RPMI7951 (cell line): Measurements from ENCODE around the gene ZFAND2A. TPM values are rescaled to one million over a fixed set of nuclear protein-coding genes. Genes with fewer than 3 reads are reported as not detected.
"Not testable (repeated sequence)": the region's sequence is repeated elsewhere in the genome, so short reads cannot be mapped to it uniquely, and the experiment has no call there.

Experiments used
- DNase-seq: peaks from one replicate; pipeline ENCODE4 v3.0.0-alpha.2; 2012; ENCODE audit warnings: low read depth
- total RNA-seq: library from RNA; depleted of rRNA; stranded (reverse); fragments of >200 nt; shearing (Covaris generic); gene quantifications from 2 replicates; pipeline ENCODE4 v1.2.3, GENCODE V29; 2014; rRNA removed

ZFAND2A gene, protein sequence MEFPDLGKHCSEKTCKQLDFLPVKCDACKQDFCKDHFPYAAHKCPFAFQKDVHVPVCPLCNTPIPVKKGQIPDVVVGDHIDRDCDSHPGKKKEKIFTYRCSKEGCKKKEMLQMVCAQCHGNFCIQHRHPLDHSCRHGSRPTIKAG
- 33.0 and 34.9 TPM in 2 replicates for total RNA-seq

DNA sequence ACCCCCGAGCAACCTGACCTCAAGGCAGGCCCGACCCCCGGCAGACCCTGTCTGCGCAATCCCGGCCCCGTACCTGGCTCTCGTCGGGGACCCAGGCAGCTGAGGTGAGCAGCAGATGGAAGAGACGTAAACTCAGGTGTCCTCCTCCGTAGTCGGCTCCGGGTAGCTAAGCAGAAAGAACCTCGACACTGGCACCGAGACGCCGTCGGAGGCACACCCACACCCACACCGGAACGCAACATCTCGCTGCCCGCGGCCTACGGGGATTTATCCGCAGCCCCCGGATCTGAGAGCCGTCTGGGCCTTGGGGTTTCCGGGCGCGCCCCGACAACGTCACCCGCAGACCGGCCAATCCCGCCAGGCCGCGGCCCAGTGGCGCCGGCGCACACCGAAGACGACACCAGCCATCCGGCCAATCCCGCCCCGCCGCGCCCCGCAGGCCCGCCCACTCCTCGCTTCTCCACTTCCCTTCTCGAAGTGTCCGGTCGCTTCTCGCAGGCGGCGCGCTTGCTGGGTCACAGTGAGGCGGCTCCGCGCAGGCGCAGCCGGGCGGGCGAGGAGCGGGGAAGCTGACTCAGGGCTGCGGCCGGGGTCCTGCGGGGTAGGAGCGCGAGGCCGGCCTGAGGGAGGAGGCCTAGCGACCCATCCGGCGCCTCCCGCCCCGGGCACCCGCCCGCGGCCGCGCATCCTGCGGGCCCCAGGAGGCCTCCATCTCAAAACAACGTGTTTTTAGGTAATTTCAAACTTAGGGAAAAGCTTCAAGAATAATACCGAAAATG, at the start of gene ZFAND2A:
TSS of gene ZFAND2A (minus strand) at position 306 of the 779 bp plus-strand sequence. CDS start 1,984 bp downstream, outside the sequence.
- DNase-seq: peak; percentile 98

DNA sequence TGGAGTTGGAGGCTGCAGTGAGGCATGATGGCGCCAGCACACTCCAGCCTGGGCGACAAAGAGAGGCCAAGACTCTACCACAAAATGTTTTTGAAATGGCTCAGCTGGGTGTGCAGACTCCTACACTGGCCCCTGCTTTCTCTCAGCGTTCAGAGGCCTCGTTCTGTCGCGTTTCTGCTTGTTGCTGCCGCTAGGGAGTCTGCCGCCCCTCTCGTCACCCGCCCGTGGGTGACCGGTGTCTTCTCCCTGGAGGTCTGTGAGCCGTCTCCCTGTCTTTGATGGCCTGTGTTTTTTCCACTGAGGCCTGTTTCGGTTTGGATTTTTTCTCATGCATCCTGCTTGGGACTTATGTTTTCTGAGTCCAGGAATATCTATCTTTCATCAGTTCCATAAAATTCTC, 49.1 kb upstream of the ZFAND2A start:
- DNase-seq: no peak

DNA sequence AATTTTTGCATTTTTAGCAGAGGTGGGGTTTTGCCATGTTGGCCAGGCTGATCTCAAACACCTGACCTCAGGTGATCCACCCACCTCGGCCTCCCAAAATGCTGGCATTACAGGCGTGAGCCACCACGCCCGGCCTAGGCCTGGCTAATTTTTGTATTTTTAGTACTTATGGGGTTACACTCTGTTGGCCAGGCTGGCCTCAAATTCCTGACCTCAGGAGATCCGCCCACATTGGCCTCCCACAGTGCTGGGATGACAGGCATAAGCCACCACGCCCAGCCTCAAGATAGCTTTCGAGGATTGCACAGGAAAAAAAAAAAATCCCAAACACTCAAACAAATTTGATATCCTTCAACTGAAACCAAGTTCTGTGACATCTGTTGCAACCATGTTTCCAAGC, 45.7 kb upstream of the ZFAND2A start:
- DNase-seq: not testable (repeated sequence)

DNA sequence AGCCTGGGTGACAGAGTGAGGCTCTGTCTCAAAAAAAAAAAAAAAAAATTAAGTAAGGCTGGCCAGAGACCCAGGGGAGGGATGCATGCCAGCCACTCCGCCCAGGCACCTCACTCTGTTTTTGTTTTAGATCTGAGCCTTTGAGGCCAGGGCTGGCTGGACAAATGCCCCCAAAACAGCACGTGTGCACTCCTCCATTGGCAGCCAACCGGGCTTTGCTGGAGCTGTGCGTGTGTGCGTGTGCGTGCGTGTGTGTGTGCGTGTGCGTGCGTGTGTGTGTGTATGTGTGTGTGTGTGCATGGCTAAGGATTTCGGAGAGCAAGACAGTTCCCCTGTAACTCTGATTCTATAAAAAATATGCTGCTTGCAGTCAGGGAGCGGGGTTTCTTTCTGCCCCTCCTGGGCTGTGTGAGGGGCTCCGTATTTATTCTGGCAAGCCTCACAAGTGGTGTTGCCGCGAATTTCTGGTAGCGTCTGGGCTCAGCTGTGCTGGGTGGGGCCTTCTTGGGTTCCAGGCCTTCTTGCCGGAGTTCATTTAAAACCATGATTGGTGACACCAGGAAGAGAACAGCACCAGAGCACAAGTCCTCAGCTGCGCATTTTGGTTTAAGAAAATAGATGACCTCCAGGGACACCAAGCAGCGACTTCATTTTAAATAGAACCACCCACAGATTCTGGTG, 44.6 kb upstream of the ZFAND2A start:
- no peak for DNase-seq

DNA sequence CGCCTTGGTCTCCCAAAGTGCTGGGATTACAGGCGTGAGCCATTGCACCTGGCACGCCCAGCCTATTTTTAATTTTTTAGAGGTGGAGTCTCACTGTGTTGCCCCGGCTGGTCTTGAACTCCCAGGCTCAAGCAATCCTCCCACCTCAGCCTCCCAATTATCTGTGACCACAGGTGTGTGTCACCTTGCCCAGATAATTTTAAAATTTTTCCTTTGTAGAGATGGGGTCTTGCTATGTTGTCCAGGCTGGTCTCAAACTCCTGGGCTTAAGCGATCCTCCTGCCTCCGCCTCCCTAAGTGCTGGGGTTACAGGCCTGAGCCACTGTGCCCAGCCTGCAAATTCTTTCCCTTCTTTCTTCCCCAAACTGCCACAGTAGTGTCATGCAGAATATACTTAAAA, 42.9 kb upstream of the ZFAND2A start:
- not testable (repeated sequence) for DNase-seq

DNA sequence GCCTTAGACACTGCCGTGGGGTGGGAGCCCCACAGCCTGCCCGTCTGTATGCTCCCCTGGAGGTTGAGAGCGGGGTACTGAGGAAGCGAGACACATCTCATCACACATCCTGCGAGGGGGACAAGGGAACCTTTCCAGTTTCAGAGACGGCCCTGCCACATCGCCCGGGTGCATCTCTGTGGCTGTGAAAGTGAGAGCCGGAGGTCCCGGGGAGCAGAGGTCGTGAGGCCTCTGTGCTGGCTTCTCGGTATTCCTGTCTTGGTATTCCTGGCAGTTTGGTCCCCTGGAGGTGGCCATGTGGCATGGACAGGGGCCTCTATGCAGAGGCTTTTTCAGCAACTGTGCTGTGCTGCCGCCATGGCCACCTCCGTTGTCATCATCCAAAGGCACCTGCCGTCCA, 41.9 kb upstream of the ZFAND2A start:
- no peak for DNase-seq

DNA sequence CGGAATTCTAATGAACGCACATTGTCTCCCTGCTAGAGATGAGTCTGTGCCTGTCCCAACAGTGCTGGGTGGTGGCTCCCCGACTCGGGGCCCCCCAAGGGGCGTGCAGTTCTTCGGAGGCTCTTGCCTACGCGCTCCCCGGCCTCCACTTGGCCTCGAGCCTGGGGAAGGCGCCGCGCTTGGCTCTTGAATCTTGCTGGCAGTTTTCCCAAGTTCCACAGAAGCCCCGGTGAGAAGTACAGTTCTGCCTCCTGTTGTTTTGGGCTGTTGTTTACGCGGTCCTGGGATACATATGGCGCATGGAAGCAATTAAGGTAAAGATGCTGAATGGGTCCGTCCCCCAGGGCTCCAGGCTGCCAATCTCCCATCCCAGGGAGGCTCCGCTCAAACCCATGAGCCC, 40.0 kb upstream of the ZFAND2A start:
- no peak for DNase-seq

DNA sequence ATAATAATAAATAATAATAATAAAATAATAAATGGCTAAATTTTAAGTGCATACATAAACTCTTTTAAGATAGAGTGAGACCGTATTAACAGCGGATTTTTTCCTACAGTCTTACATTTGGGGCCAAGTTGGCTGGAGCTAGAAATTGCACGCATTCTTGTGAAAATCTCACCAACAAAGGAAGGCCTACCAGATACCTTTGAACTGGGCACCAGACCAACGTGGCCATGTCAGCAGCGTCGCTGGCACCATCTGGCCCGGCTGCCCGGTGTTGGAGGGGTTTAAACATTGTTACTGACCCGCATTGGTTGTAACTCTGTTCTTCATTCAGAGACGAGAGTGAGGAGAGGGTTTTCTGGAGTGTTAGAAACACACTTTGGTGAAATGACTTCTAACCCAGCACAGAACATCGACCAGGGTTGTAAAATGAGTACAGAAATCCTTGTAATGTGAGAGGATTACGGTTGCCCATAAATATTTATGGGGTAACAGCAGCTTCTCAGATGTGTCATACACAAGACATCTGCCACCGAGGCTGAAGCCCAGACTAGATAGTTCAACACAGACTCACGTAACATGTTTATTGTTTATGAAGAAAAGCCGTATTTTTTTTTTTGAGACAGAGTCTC, 38.1 kb upstream of the ZFAND2A start:
- DNase-seq: peak; percentile 59

DNA sequence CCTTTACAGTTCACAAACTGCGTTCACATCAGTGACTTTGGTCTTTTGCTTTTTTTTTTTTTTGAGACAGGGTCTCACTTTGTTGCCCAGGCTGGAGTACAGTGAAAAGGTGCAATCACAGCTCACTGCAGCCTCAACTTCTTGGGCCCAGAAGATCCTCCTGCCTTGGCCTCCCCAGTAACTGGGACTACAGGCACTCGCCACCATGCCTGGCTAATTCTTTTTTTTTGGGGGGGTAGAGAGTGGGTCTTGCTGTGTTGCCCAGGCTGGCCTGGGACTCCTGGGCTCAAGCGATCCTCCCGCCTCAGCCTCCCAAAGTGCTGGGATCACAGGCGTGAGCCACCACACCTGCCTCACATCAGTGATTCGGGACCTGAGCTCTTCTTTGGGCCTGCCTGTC, 37.0 kb upstream of the ZFAND2A start:
- no peak for DNase-seq

DNA sequence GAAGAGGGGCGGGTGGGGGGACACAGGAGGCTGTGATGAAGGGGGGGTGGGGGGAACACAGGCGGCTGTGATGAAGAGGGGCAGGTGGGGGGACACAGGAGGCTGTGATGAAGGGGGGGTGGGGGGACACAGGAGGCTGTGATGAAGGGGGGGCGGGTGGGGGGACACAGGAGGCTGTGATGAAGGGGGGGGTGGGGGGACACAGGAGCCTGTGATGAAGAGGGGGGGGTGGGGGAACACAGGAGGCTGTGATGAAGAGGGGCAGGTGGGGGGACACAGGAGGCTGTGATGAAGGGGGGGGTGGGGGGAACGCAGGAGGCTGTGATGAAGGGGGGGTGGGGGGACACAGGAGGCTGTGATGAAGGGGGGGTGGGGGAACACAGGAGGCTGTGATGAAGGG, 36.4 kb upstream of the ZFAND2A start:
- not testable (repeated sequence) for DNase-seq

DNA sequence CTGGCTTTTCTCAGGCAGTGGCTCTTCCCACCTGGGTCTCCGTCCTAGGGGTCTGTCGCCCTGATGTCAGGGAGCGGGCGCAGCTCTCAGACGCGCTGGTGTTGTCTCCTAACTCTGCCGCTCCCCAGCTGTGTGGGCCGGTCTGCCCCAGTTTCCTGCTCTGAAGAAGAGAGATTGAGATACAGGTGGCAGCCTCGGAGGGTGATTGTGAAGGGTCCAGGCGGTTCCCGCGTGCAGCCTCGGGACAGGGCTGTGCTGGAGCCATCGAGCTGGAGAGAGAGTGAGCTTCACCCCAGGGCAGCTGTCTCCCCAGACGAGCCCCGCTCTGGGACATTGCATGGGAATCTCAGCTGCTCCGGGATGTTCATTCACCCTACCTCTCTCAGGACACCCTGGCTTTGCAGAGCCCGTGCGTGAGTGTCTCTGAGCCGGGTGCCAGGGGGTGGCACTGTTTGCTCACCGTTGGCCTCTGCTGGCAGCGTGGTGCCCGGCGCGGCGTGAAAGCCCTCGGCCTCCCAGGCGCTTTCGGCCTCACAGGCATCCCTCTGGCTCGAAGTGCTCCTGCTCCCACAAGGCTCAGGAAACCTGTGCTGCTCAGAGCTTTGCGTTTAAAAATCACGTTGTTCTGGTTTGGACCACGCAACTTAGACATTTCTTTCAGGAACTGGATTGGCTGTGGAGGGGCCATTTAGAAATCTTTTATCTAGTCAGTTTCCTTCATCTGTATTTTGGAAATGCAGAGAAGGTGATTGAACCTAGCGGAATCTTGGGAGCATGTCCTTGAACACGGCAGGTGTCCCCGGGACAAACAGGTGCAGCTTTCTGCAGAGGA, 33.8 kb upstream of the ZFAND2A start:
- peak; percentile 61 for DNase-seq

DNA sequence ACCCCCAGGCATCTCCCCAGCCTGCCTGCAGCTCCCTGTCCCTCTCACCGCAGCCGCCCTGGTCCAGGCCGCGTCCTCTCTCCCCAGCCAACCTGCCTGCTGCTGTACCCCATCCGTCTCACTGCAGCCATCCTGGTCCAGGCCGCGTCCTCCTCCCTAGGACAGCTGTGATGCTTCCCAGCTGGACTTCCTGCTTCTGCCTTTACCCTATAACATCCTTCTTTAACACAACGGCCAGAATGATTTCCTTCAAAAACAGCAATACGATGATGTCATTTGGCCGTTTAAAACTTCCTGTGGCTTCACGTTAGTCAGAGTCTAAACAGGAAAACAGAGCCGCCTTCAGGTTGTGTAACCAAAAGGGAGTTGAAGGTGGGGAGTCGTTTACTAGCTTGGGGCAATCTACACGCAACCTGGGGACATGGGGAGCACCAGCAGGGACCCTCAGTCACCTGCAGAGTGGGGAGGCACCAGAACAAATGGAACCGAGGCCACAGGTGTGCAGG, 32.2 kb upstream of the ZFAND2A start:
- peak; percentile 73 for DNase-seq

DNA sequence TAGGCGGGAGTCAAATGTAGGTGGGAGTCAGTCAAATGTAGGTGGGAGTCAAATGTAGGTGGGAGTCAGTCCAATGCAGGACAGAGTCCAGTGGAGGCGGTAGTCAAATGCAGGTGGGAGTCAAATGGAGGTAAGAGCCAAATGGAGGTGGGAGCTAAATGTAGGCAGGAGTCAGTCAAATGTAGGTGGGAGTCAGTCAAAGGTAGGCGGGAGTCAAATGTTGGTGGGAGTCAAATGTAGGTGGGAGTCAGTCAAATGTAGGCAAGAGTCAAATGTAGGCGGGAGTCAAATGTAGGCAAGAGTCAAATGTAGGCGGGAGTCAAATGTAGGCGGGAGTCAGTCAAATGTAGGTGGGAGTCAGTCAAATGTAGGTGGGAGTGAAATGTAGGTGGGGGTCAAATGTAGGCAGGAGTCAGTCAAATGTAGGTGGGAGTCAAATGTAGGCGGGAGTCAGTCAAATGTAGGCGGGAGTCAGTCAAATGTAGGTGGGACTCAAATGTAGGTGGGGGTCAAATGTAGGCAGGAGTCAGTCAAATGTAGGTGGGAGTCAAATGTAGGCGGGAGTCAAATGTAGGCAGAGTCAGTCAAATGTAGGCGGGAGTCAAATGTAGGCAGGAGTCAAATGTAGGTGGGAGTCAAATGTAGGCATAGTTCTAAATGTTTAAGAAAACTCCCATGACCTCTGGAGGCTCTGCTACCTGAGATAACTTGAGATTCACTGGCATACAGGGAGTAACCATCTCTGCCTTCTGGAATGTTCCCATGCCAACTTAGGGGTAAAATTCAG, 30.2 kb upstream of the ZFAND2A start:
- DNase-seq: no peak

DNA sequence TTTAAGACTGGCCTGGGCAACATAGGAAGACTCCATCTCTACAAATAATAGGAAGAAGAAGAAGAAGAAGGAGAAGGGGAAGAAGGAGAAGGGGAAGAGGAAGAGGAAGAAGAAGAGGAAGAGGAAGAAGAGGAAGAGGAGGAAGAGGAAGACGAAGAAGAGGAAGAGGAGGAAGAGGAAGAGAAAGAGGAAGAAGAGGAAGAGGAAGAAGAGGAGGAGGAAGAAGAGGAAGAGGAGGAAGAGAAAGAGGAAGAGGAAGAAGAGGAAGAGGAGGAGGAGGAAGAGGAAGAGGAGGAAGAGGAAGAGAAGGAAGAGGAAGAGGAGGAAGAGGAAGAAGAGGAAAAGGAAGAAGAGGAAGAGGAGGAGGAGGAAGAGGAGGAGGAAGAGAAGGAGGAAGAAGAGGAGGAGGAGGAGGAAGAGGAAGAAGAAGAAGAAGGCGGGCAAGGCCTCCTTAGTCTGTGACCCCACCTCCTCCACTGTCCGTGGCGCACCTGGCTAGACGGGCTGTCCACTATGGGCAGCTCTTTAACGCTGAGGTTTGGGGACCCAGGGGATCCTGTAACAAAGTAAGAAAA, 28.8 kb upstream of the ZFAND2A start:
- no peak for DNase-seq

DNA sequence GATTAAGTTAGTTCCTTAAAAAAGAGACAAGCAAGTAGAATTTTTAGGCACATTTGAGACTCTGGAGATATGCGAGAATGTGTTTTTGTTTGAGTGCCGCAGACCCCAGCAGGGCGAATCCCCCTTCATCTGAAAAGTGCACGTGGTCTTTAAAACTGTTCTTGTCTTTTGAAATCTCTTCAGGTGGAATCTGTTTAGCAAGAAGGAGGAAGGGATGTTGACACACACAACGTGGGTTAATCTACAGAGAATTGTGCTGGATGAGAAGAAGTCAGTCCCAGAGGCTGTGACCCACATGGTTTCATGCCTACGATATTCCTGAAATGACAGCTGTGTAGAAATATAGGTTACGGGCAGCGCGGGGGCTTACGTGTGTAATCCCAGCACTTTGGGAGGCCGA, 27.1 kb upstream of the ZFAND2A start:
- DNase-seq: no peak

DNA sequence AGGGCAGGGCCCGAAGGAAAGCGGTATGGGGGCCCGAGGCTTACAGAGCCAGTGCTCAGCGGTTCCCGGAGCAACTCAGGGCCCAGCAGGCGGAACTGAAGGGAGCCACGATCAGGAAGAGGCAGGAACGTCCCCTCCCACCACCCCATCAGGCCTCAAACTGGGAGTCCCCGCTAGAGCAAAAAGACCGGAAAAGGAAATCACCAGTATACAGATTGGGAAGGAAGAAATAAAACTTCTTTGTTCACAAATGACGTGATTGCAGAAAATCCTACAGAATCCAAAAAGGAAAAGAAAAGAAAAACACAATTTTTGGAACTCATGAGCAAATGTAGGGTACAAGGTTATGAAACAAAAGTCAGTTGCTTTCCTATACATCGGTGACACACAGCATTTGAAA, 21.6 kb upstream of the ZFAND2A start:
- DNase-seq: no peak

DNA sequence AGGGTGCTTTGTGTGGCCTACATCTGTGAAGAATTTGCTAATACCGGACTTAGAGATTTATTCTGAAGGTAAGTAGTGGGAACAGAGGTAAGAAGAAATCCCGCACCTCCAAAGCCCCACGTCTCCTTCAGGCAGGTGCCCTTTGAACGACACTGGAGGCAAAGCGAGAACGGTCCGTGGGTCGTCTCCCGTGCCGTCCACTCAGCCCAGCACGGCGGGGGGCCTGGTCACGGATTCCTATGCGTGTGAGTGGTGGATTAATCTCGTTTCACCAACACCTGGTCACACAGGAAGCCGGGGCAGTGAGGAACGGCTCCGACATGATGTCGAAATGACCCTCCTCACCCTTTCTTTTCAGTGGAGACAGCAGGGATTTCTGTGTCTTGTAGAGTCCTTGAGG, 21.0 kb upstream of the ZFAND2A start:
- no peak for DNase-seq

DNA sequence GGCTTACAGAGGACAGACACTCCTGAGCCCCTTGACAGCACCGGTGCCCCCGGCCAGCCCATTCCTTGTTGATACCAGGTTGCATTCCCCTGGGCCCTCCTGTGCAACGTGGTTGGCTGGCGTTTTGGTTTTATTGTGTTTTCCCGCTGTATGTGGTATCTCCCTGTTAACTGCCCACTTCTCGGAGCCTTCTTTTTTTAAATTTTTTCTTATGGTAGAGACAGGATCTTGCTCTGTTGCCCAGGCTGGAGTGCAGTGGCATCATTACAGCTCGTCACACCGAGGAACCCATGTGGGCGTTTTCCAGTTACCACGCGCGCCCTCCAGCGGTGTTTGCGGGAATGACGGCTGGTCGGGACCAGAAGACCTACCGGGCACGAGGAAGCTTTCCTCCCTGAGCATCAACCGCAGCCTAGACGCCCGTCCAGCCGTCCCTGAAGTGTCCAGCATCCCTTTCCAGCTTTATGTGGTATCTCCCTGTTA, 16.9 kb upstream of the ZFAND2A start:
- peak; percentile 74 for DNase-seq

DNA sequence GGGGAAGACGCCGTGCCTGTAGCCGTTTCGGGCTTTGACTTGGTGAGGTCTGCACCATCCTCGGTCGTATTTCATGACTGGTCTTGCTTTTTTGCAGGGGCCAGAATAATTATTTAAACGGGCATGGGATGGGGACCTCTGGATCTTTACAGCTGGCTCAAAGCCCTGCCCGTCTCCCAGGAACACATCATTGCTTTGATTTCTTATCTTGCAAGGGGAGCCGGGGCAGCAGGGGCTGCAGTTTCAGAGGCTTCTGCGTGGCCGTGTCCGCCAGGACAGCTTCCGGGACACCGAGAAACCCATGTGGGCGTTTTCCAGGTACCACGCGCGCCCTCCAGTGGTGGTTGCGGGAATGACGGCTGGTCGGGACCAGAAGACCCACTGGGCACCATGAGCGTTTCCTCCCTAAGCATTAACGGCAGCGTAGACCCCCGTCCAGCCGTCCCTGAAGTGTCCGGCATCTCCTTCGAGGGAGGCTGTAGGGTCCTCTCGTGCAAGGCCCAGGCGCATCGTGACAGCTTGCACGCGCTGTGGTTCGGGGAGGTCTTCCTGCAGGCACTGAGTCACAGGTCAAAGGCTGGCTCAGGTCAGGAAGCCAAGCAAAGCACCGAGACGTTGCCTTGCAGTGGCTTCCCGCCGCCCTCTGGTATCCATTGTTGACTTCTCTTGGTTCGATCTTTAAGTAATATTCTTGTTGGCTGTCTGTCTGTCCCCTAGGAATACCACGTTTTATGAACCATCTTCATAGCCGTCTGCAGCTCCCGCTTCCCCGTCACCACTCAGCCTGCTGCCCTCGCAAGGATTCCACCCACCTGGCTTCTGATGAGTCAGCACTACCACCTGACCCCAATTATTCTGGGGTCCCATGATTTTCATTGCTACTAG, 16.2 kb upstream of the ZFAND2A start:
- peak; percentile 76 for DNase-seq
